Measurements from ENCODE around the gene GNB1. TPM values are rescaled to one million over a fixed set of nuclear protein-coding genes. Genes with fewer than 3 reads are reported as not detected.

The GNB1 gene
- total and polyA plus RNA-seq, 9 of the 15 experiments (the other 6 are each of a cell fraction or from before 2014, with no cell fraction given): 34.3 to 388 (median 114) TPM

DNA sequence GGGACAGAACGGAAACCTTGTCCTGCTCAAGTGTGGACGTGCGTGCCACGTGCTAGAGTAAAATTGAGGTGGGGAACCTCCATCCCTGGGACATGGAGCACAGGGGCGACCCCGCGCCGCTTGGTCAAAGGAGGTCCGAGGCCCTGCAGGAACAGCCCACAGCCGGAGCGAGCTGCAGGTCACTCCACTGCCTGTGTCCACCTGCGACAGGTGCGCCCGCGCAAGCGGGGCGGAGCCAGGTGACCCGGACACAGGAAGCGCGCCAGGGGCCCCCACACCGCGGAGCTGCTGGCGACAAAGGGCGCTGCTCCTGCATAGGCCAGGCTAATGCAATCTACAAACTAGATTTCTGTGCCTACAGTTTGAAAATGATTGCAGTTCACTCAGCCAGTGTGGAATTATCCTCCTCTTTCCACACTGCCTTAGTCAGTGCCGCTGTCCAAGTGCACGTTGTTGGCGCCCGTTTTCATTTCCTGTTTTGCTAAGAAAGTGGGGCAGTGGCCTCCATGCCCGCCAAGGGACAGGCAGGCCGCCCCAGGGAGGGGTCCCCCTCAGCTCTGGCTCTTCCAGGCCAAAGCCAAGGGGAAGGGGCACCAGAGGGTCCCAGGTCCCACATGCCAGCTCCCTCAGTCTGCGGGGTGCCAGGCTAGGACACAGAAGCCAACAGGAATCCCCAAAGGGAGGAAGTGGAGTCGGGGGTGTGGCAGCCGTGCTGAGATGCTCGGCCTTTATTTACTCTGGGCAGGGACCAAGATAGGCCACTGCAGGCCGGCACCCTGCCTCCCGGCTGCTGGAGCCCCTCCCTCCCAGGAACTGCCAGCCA, 108.3 kb downstream of the GNB1 start (continued):
- TF ChIP-seq, protein P1, sequence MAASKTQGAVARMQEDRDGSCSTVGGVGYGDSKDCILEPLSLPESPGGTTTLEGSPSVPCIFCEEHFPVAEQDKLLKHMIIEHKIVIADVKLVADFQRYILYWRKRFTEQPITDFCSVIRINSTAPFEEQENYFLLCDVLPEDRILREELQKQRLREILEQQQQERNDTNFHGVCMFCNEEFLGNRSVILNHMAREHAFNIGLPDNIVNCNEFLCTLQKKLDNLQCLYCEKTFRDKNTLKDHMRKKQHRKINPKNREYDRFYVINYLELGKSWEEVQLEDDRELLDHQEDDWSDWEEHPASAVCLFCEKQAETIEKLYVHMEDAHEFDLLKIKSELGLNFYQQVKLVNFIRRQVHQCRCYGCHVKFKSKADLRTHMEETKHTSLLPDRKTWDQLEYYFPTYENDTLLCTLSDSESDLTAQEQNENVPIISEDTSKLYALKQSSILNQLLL (CRISPR knock-in tag; IDR thresholded peaks at IDR 0.05; ENCODE audit: borderline replicate concordance): no peak
- TF ChIP-seq, protein P2, sequence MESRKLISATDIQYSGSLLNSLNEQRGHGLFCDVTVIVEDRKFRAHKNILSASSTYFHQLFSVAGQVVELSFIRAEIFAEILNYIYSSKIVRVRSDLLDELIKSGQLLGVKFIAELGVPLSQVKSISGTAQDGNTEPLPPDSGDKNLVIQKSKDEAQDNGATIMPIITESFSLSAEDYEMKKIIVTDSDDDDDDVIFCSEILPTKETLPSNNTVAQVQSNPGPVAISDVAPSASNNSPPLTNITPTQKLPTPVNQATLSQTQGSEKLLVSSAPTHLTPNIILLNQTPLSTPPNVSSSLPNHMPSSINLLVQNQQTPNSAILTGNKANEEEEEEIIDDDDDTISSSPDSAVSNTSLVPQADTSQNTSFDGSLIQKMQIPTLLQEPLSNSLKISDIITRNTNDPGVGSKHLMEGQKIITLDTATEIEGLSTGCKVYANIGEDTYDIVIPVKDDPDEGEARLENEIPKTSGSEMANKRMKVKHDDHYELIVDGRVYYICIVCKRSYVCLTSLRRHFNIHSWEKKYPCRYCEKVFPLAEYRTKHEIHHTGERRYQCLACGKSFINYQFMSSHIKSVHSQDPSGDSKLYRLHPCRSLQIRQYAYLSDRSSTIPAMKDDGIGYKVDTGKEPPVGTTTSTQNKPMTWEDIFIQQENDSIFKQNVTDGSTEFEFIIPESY (CRISPR knock-in tag; IDR thresholded peaks at IDR 0.05): peak; percentile 93
- no peak for TF ChIP-seq CBX3 (IDR thresholded peaks at IDR 0.05; ENCODE audit: borderline replicate concordance in 1 of 2, low read length in 2 of 2)
- TF ChIP-seq CBFA2T2 (conservative IDR thresholded peaks at IDR 0.05): no peak
- no peak for TF ChIP-seq PPARD (CRISPR knock-in tag; IDR thresholded peaks at IDR 0.05)
- TF ChIP-seq TCF3 (CRISPR knock-in tag; IDR thresholded peaks at IDR 0.05): no peak
- no peak for TF ChIP-seq HEY1 (CRISPR knock-in tag; IDR thresholded peaks at IDR 0.05; ENCODE audit: borderline replicate concordance)
- TF ChIP-seq GTF2A2 (tag; IDR thresholded peaks at IDR 0.05): no peak
- TF ChIP-seq, protein P3, sequence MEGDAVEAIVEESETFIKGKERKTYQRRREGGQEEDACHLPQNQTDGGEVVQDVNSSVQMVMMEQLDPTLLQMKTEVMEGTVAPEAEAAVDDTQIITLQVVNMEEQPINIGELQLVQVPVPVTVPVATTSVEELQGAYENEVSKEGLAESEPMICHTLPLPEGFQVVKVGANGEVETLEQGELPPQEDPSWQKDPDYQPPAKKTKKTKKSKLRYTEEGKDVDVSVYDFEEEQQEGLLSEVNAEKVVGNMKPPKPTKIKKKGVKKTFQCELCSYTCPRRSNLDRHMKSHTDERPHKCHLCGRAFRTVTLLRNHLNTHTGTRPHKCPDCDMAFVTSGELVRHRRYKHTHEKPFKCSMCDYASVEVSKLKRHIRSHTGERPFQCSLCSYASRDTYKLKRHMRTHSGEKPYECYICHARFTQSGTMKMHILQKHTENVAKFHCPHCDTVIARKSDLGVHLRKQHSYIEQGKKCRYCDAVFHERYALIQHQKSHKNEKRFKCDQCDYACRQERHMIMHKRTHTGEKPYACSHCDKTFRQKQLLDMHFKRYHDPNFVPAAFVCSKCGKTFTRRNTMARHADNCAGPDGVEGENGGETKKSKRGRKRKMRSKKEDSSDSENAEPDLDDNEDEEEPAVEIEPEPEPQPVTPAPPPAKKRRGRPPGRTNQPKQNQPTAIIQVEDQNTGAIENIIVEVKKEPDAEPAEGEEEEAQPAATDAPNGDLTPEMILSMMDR (IDR thresholded peaks at IDR 0.05 in 2 of 3, conservative IDR thresholded peaks at IDR 0.05 in 1 of 3; ENCODE audit: insufficient read depth in 2 of 3, low read depth in 1 of 3, low read length in 3 of 3): no peak
- TF ChIP-seq MBD2 (IDR thresholded peaks at IDR 0.05; ENCODE audit: borderline replicate concordance, low read depth): peak; percentile 52; the same call in 1 of the 2 replicates
- no peak for TF ChIP-seq XRCC5 (IDR thresholded peaks at IDR 0.05; ENCODE audit: low read depth, low read length)
- peak; percentile 81 for TF ChIP-seq CTBP1 (IDR thresholded peaks at IDR 0.05; ENCODE audit: borderline replicate concordance)
- no peak for TF ChIP-seq PURB (CRISPR knock-in tag; IDR thresholded peaks at IDR 0.05; ENCODE audit: low read depth)
- no peak for TF ChIP-seq NFYB (IDR thresholded peaks at IDR 0.05; ENCODE audit: extremely low read depth, insufficient read length)
- TF ChIP-seq TGIF2 (CRISPR knock-in tag; IDR thresholded peaks at IDR 0.05): no peak
- TF ChIP-seq STAT5B (CRISPR knock-in tag; IDR thresholded peaks at IDR 0.05): no peak
- TF ChIP-seq, protein P4, sequence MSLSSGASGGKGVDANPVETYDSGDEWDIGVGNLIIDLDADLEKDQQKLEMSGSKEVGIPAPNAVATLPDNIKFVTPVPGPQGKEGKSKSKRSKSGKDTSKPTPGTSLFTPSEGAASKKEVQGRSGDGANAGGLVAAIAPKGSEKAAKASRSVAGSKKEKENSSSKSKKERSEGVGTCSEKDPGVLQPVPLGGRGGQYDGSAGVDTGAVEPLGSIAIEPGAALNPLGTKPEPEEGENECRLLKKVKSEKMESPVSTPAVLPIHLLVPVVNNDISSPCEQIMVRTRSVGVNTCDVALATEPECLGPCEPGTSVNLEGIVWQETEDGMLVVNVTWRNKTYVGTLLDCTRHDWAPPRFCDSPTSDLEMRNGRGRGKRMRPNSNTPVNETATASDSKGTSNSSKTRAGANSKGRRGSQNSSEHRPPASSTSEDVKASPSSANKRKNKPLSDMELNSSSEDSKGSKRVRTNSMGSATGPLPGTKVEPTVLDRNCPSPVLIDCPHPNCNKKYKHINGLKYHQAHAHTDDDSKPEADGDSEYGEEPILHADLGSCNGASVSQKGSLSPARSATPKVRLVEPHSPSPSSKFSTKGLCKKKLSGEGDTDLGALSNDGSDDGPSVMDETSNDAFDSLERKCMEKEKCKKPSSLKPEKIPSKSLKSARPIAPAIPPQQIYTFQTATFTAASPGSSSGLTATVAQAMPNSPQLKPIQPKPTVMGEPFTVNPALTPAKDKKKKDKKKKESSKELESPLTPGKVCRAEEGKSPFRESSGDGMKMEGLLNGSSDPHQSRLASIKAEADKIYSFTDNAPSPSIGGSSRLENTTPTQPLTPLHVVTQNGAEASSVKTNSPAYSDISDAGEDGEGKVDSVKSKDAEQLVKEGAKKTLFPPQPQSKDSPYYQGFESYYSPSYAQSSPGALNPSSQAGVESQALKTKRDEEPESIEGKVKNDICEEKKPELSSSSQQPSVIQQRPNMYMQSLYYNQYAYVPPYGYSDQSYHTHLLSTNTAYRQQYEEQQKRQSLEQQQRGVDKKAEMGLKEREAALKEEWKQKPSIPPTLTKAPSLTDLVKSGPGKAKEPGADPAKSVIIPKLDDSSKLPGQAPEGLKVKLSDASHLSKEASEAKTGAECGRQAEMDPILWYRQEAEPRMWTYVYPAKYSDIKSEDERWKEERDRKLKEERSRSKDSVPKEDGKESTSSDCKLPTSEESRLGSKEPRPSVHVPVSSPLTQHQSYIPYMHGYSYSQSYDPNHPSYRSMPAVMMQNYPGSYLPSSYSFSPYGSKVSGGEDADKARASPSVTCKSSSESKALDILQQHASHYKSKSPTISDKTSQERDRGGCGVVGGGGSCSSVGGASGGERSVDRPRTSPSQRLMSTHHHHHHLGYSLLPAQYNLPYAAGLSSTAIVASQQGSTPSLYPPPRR (CRISPR knock-in tag; IDR thresholded peaks at IDR 0.05; ENCODE audit: borderline replicate concordance): no peak
